CD4-positive, alpha-beta T cell treated with Interferon gamma for 1 hour (primary cell): ENCODE measurements around the gene ARRDC4.

ENCODE experiments used
- DNase-seq: peaks from one replicate; pipeline ENCODE4 v3.0.0-alpha.2; 2020

Gene ARRDC4

GRCh38 chr15:98000249-98001203, 40.0 kb downstream of the ARRDC4 start:
- DNase-seq: no peak

GRCh38 chr15:98001663-98002194, 41.2 kb downstream of the ARRDC4 start:
- no peak for DNase-seq

GRCh38 chr15:98002419-98002818, 41.9 kb downstream of the ARRDC4 start:
- no peak for DNase-seq

GRCh38 chr15:98002866-98003265, 42.4 kb downstream of the ARRDC4 start:
- no peak for DNase-seq

- DNase-seq: no peak
Observed at GRCh38 chr15:98003518-98003917, 43.0 kb downstream of the ARRDC4 start.

GRCh38 chr15:98003996-98004395, 43.5 kb downstream of the ARRDC4 start:
- DNase-seq: no peak

- no peak for DNase-seq
Observed at GRCh38 chr15:98005659-98006058, 45.2 kb downstream of the ARRDC4 start.

- DNase-seq: no peak
Observed at GRCh38 chr15:98009169-98009568, 48.7 kb downstream of the ARRDC4 start.

- DNase-seq: no peak
Observed at GRCh38 chr15:98009971-98010370, 49.5 kb downstream of the ARRDC4 start.

- DNase-seq: no peak
Observed at GRCh38 chr15:98012354-98012753, 51.9 kb downstream of the ARRDC4 start.

GRCh38 chr15:98013631-98014030, 53.1 kb downstream of the ARRDC4 start:
- no peak for DNase-seq

GRCh38 chr15:98017150-98017964, 56.9 kb downstream of the ARRDC4 start:
- DNase-seq: no peak

- DNase-seq: no peak
Observed at GRCh38 chr15:98018761-98019351, 58.4 kb downstream of the ARRDC4 start.
